ENCODE data around the gene HECTD1. TPM values are rescaled to one million over a fixed set of nuclear protein-coding genes. Genes with fewer than 3 reads are reported as not detected.
A peak's percentile ranks its signal among the peaks of the same experiment; 100 is the strongest.

The HECTD1 gene
- total and polyA plus RNA-seq, 9 of the 15 experiments (the other 6 are each of a cell fraction or from before 2014, with no cell fraction given), result 27.9 to 111 (median 78.1) TPM

- TF ChIP-seq REST (IDR thresholded peaks at IDR 0.05; ENCODE audit: borderline replicate concordance) (peak; percentile 13; the same call in 1 of the 2 replicates), REST (CRISPR knock-in tag; IDR thresholded peaks at IDR 0.05; ENCODE audit: low read depth) (no peak), ZNF436 (CRISPR knock-in tag; IDR thresholded peaks at IDR 0.05) (no peak), TCF7 (IDR thresholded peaks at IDR 0.05; ENCODE audit: borderline replicate concordance) (peak; percentile 92), HSF4 (CRISPR knock-in tag; IDR thresholded peaks at IDR 0.05; ENCODE audit: borderline replicate concordance) (no peak), CBX1 (IDR thresholded peaks at IDR 0.05; ENCODE audit: low read depth) (no peak), TEAD4 (IDR thresholded peaks at IDR 0.05; ENCODE audit: low read length) (peak; percentile 66), TEAD4 (CRISPR knock-in tag; IDR thresholded peaks at IDR 0.05; ENCODE audit: borderline replicate concordance) (no peak), TBP (optimal IDR thresholded peaks at IDR 0.05; ENCODE audit: low read depth, low read length) (peak; percentile 35), KDM5B (IDR thresholded peaks at IDR 0.05; ENCODE audit: insufficient replicate concordance, low read depth, low read length) (peak; percentile 34), TEAD1 (CRISPR knock-in tag; IDR thresholded peaks at IDR 0.05) (0 out of 4 replicates have a peak, but pooled peaks of 1 of the 2 experiments have one; percentile 36), MNT (conservative IDR thresholded peaks at IDR 0.05) (peak; percentile 90 to 94), NCOA4 (IDR thresholded peaks at IDR 0.05; ENCODE audit: partially characterized antibody) (no peak)
- TF ChIP-seq, protein P1, sequence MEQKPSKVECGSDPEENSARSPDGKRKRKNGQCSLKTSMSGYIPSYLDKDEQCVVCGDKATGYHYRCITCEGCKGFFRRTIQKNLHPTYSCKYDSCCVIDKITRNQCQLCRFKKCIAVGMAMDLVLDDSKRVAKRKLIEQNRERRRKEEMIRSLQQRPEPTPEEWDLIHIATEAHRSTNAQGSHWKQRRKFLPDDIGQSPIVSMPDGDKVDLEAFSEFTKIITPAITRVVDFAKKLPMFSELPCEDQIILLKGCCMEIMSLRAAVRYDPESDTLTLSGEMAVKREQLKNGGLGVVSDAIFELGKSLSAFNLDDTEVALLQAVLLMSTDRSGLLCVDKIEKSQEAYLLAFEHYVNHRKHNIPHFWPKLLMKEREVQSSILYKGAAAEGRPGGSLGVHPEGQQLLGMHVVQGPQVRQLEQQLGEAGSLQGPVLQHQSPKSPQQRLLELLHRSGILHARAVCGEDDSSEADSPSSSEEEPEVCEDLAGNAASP (IDR thresholded peaks at IDR 0.05), result no peak
Observed at GRCh38 chr14:31205681-31206535, 1.7 kb downstream of the HECTD1 start (continued).

Measured in K562 (cell line).